Epithelial cell of alveolus of lung (primary cell): Measurements from ENCODE around the gene WASHC2C. TPM values are rescaled to one million over a fixed set of nuclear protein-coding genes. Genes with fewer than 3 reads are reported as not detected.

Experiments used
- total RNA-seq: library from RNA; depleted of rRNA; stranded (reverse); fragments of >200 nt; gene quantifications from 2 replicates; pipeline ENCODE4 v1.2.1, GENCODE V29; 2015

Gene WASHC2C
- total RNA-seq: 18.4 and 21.1 TPM in 2 replicates

GRCh38 chr10:45726703-45727420, at the start of gene WASHC2C:
TSS of gene WASHC2C (plus strand) at chr10:45727266. CDS start at chr10:45727318, 52 bp downstream.

Other genes starting within 250 kb of the WASHC2C start
- 5.6 and 6.3 TPM in 2 replicates for gene ZFAND4, start 54.5 kb upstream of the WASHC2C start, total RNA-seq
- gene AGAP4, start 120.2 kb downstream of the WASHC2C start, total RNA-seq: 1.6 and 4.9 TPM in 2 replicates
- 59.2 and 97.1 TPM in 2 replicates for gene TIMM23, start 245.2 kb downstream of the WASHC2C start, total RNA-seq